Vagina (tissue), 2 donors: Measurements from ENCODE around the gene NRDE2. TPM values are rescaled to one million over a fixed set of nuclear protein-coding genes. Genes with fewer than 3 reads are reported as not detected.

Experiments used
- DNase-seq, 2 donors: peaks; one replicate each; pipeline ENCODE4 v3.0.0-alpha.2; 2017; ENCODE audit errors: extremely low spot score in 2 of 2
- H3K27ac ChIP-seq: fragments of 200-600 bp; sonication (generic); one replicate; pipeline ENCODE4 v1.5.1; 2019
- H3K27me3 ChIP-seq: fragments of 200-600 bp; sonication (generic); one replicate; pipeline ENCODE4 v1.5.1; 2019
- H3K36me3 ChIP-seq, 2 donors: fragments of 200-600 bp; sonication (generic); one replicate each; pipeline ENCODE4 v1.5.1; 2017 to 2019
- H3K4me1 ChIP-seq: fragments of 200-600 bp; sonication (generic); one replicate; pipeline ENCODE4 v1.5.1; 2019
- H3K4me3 ChIP-seq, 2 donors: fragments of 200-600 bp; sonication (generic); 1 replicate in 1 of 2; 2 replicates in 1 of 2; pipeline ENCODE4 v1.5.1; 2016 to 2019
- H3K9me3 ChIP-seq: fragments of 200-600 bp; sonication (generic); one replicate; pipeline ENCODE4 v1.5.1; 2019
- CTCF ChIP-seq, 3 experiments: fragments of 450-650 bp in 2 of 3; fragments of 200-600 bp in 1 of 3; sonication (generic) in 1 of 3; IDR thresholded peaks; one replicate each; pipeline ENCODE4 v1.5.1; 2017 to 2019; ENCODE audit warnings: antibody characterized with exemption in 3 of 3, mild to moderate bottlenecking in 2 of 3, moderate library complexity in 2 of 3
- POLR2A ChIP-seq, 2 donors: fragments of 450-650 bp; IDR thresholded peaks; one replicate each; pipeline ENCODE4 v1.6.1; 2017; ENCODE audit warnings: antibody characterized with exemption in 2 of 2, mild to moderate bottlenecking in 2 of 2, moderate library complexity in 2 of 2
- POLR2AphosphoS5 ChIP-seq, 2 donors: sonication (generic); formaldehyde crosslinking; IDR thresholded peaks; one replicate each; pipeline ENCODE4 v1.9.0; 2017; ENCODE audit warnings: antibody characterized with exemption in 2 of 2, mild to moderate bottlenecking in 2 of 2, low read depth in 1 of 2; ENCODE audit not compliant: insufficient read depth in 1 of 2
- intact Hi-C: fragments of 100-400 bp; cut with DNase I; formaldehyde crosslinking; loops from one replicate; pipeline ENCODE4 v1.15.1; 2023
- total RNA-seq: library from RNA; depleted of rRNA; stranded (reverse); fragments of >200 nt; gene quantifications from one replicate; pipeline ENCODE4 v1.2.3, GENCODE V29; 2016

The NRDE2 gene
- total RNA-seq, 1 donor from 2014 or later: 7.9 TPM

- no peak overlapping the region for H3K4me3 ChIP-seq
- DNase-seq: no peak
- H3K4me1 ChIP-seq: no peaks in the 10 kb centered on the region
- H3K27ac ChIP-seq: no peak overlapping the region
- TF ChIP-seq POLR2A (IDR thresholded peaks at IDR 0.05) (no peak), POLR2AphosphoS5 (IDR thresholded peaks at IDR 0.05; ENCODE audit: insufficient read depth in 1 of 2, low read depth in 1 of 2) (no peak), CTCF (IDR thresholded peaks at IDR 0.05) (no peak)
- no peaks in the 10 kb centered on the region for H3K9me3 ChIP-seq
- intact Hi-C loops: no loop called here
- H3K27me3 ChIP-seq: no peaks in the 10 kb centered on the region
- no peaks in the 10 kb centered on the region for H3K36me3 ChIP-seq
Observed at GRCh38 chr14:90354551-90355298, 23.0 kb upstream of the NRDE2 start.

- no peak overlapping the region for H3K4me3 ChIP-seq
- H3K27ac ChIP-seq: no peak overlapping the region
- H3K36me3 ChIP-seq: no peaks in the 10 kb centered on the region
- DNase-seq: no peak
- H3K27me3 ChIP-seq: no peaks in the 10 kb centered on the region
- no peak for TF ChIP-seq POLR2AphosphoS5 (IDR thresholded peaks at IDR 0.05; ENCODE audit: insufficient read depth in 1 of 2, low read depth in 1 of 2)
- TF ChIP-seq POLR2A (IDR thresholded peaks at IDR 0.05): no peak
- no peak for TF ChIP-seq CTCF (IDR thresholded peaks at IDR 0.05)
- H3K4me1 ChIP-seq: no peaks in the 10 kb centered on the region
- intact Hi-C loops: no loop called here
- H3K9me3 ChIP-seq: no peaks in the 10 kb centered on the region
Observed at GRCh38 chr14:90349739-90350138, 18.0 kb upstream of the NRDE2 start.

GRCh38 chr14:90348270-90348669 lies 16.5 kb upstream of the NRDE2 start:
- DNase-seq: no peak
- no peaks in the 10 kb centered on the region for H3K27me3 ChIP-seq
- TF ChIP-seq POLR2AphosphoS5 (IDR thresholded peaks at IDR 0.05; ENCODE audit: insufficient read depth in 1 of 2, low read depth in 1 of 2) (no peak), CTCF (IDR thresholded peaks at IDR 0.05) (no peak), POLR2A (IDR thresholded peaks at IDR 0.05) (no peak)
- H3K4me3 ChIP-seq: no peak overlapping the region
- no peaks in the 10 kb centered on the region for H3K9me3 ChIP-seq
- no peaks in the 10 kb centered on the region for H3K4me1 ChIP-seq
- intact Hi-C loops: no loop called here
- no peaks in the 10 kb centered on the region for H3K36me3 ChIP-seq
- no peak overlapping the region for H3K27ac ChIP-seq

GRCh38 chr14:90345239-90345557 lies 13.5 kb upstream of the NRDE2 start:
- Histone ChIP-seq H3K9me3 (no peaks in the 10 kb centered on the region), H3K27ac (no peak overlapping the region), H3K27me3 (no peaks in the 10 kb centered on the region), H3K36me3 (no peaks in the 10 kb centered on the region), H3K4me1 (no peaks in the 10 kb centered on the region), H3K4me3 (no peak overlapping the region)
- no peak for DNase-seq
- intact Hi-C loops: no loop called here
- TF ChIP-seq POLR2A (IDR thresholded peaks at IDR 0.05) (no peak), POLR2AphosphoS5 (IDR thresholded peaks at IDR 0.05; ENCODE audit: insufficient read depth in 1 of 2, low read depth in 1 of 2) (peak in 1 of 2 donors; percentile 15), CTCF (IDR thresholded peaks at IDR 0.05) (no peak)
